Measurements from ENCODE around the gene HYAL2.

HYAL2 gene

DNA sequence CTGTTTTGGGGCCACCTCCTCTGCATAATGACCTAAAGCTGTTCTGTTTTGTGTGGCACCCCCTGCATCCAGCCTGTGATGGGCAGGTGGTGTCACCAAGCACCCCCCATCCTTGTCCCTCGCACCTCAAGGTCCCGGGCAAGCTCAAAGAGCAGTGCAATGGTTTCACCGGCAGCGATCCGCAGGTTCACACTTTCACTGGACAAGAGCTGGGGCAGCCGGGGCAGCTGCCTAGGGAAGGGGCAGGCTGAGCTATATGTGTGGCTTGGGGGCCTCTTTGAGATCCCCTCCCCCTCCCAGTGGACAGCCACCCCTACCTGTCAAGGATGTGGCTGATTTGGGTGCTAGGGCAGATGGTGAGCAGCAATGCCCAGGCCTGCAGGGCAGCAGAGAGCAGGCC lies 33.4 kb downstream of the HYAL2 start:
- Histone ChIP-seq H3K27me3 (ENCODE audit: control insufficient read depth in 3 of 3, insufficient read depth in 3 of 3, low read depth in 1 of 3, low read length in 3 of 3) (no peaks in the 10 kb centered on the region), H3K9ac (ENCODE audit: low read depth, low read length, poor library complexity) (no peak overlapping the region), H3K4me3 (ENCODE audit: low read length in 2 of 2) (no peak overlapping the region), H3K4me2 (ENCODE audit: insufficient read depth, low read length, poor library complexity, severe bottlenecking) (no peak overlapping the region), H3K4me1 (ENCODE audit: control insufficient read depth in 2 of 2, insufficient read depth in 1 of 2, low read depth in 1 of 2, low read length in 2 of 2) (peaks cover 11 to 12% of the 10 kb centered on the region in 2 donors), H3K9me3 (replicated peaks in 1 of 2; ENCODE audit: control insufficient read depth in 2 of 2, insufficient read depth in 1 of 2, low read depth in 1 of 2, low read length in 2 of 2) (no peaks in the 10 kb centered on the region), H3K23ac (ENCODE audit: low read depth, low read length, poor library complexity) (no peak overlapping the region), H4K91ac (ENCODE audit: low read depth, low read length, poor library complexity) (no peak overlapping the region), H2BK120ac (ENCODE audit: low read depth, low read length) (no peak overlapping the region), H3K14ac (ENCODE audit: low read length) (no peak overlapping the region), H2BK15ac (ENCODE audit: low read length) (no peak overlapping the region), H2BK12ac (ENCODE audit: low read length) (no peak overlapping the region), H3K36me3 (replicated peaks in 1 of 2; ENCODE audit: control insufficient read depth in 2 of 2, insufficient read depth in 2 of 2, low read length in 2 of 2) (peaks cover 36 to 50% of the 10 kb centered on the region in 2 donors), H2BK5ac (ENCODE audit: low read length) (no peak overlapping the region), H3K4ac (ENCODE audit: low read length) (no peak overlapping the region), H2AFZ (ENCODE audit: low read length) (no peak overlapping the region), H2AK5ac (ENCODE audit: low read depth, low read length) (no peak overlapping the region), H3K79me1 (ENCODE audit: low read depth, low read length) (peaks cover 17% of the 10 kb centered on the region), H3K27ac (replicated peaks; ENCODE audit: low read length) (no peak overlapping the region), H3K18ac (ENCODE audit: low read length) (no peak overlapping the region), H4K8ac (ENCODE audit: low read depth, low read length) (no peak overlapping the region)
- WGBS, 2 donors (ENCODE audit: extremely low coverage in 2 of 2, insufficient read length in 2 of 2, insufficient replicate concordance in 1 of 2): no CpG with 5 or more reads among the region's 6 CpGs
- DNase-seq (ENCODE audit: low spot score): no peak

DNA sequence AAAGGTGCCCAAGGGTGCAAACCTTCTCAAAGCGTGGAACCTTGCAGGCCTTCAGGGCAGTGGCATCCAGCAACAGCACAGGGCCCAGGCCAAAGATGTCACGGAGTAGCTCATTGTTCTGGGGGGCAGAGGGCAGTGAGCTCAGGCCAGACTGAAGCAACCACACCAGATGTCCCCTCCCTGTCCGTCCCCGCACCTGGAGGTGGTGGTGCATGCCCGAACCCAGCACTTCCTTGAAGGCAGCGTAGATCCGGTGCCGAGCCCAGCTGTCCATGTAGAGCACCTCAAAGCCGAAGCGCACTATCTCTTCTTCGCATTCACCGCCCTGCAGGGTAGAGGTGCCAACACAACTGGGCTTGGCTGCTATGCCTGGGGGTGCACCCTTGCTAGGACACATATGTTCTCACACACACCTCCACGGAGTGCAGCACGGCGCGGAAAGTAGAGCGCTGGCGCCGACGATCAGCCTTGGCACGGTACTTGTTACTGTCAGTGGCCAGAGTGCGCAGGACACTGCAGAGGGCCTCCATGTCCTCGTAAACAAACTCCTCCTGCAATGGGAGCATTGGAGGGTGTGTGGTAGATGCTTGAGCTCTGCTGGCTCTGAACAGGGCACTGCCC lies 34.0 kb downstream of the HYAL2 start:
- Histone ChIP-seq H3K18ac (ENCODE audit: low read length) (no peak overlapping the region), H2BK120ac (ENCODE audit: low read depth, low read length) (no peak overlapping the region), H2BK12ac (ENCODE audit: low read length) (no peak overlapping the region), H3K4ac (ENCODE audit: low read length) (no peak overlapping the region), H2BK15ac (ENCODE audit: low read length) (no peak overlapping the region), H4K91ac (ENCODE audit: low read depth, low read length, poor library complexity) (no peak overlapping the region), H3K27me3 (ENCODE audit: control insufficient read depth in 3 of 3, insufficient read depth in 3 of 3, low read depth in 1 of 3, low read length in 3 of 3) (no peaks in the 10 kb centered on the region), H3K9ac (ENCODE audit: low read depth, low read length, poor library complexity) (no peak overlapping the region), H3K4me1 (ENCODE audit: control insufficient read depth in 2 of 2, insufficient read depth in 1 of 2, low read depth in 1 of 2, low read length in 2 of 2) (peaks cover 11 to 12% of the 10 kb centered on the region in 2 donors), H3K36me3 (replicated peaks in 1 of 2; ENCODE audit: control insufficient read depth in 2 of 2, insufficient read depth in 2 of 2, low read length in 2 of 2) (peaks cover 36 to 50% of the 10 kb centered on the region in 2 donors), H3K4me3 (ENCODE audit: low read length in 2 of 2) (no peak overlapping the region), H3K9me3 (replicated peaks in 1 of 2; ENCODE audit: control insufficient read depth in 2 of 2, insufficient read depth in 1 of 2, low read depth in 1 of 2, low read length in 2 of 2) (no peaks in the 10 kb centered on the region), H3K23ac (ENCODE audit: low read depth, low read length, poor library complexity) (peak overlapping the region; percentile 17), H2AK5ac (ENCODE audit: low read depth, low read length) (no peak overlapping the region), H2BK5ac (ENCODE audit: low read length) (peak overlapping the region; percentile 53), H4K8ac (ENCODE audit: low read depth, low read length) (no peak overlapping the region), H3K79me1 (ENCODE audit: low read depth, low read length) (peaks cover 17% of the 10 kb centered on the region), H2AFZ (ENCODE audit: low read length) (no peak overlapping the region), H3K14ac (ENCODE audit: low read length) (no peak overlapping the region), H3K4me2 (ENCODE audit: insufficient read depth, low read length, poor library complexity, severe bottlenecking) (no peak overlapping the region), H3K27ac (replicated peaks; ENCODE audit: low read length) (no peak overlapping the region)
- no peak for DNase-seq (ENCODE audit: low spot score)
- WGBS, 2 donors (ENCODE audit: extremely low coverage in 2 of 2, insufficient read length in 2 of 2, insufficient replicate concordance in 1 of 2): no CpG with 5 or more reads among the region's 23 CpGs

DNA sequence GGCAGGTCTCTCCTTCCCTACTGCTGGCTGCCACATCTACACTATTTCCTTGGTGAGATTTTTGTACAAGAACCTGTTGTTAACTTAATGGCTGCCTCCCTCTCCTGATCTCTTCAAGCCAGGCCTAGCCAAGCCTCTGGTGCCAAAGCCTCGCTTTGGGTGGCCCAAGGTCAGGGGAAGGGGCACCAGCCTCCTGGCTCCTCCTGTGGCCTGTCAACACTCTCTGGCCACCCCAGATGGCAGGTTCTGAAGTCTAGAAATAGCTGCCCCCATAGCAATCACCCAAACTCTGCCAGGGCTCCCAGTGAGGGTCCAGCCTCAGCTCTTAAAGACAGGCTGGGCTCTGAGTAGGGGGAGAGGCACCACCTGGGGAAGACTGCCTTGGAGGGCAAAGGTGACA lies 35.3 kb downstream of the HYAL2 start:
- H2BK5ac ChIP-seq (ENCODE audit: low read length): no peak overlapping the region
- H4K91ac ChIP-seq (ENCODE audit: low read depth, low read length, poor library complexity): no peak overlapping the region
- H2AFZ ChIP-seq (ENCODE audit: low read length): no peak overlapping the region
- H2BK120ac ChIP-seq (ENCODE audit: low read depth, low read length): no peak overlapping the region
- no peak overlapping the region for H3K27ac ChIP-seq (replicated peaks; ENCODE audit: low read length)
- H3K9me3 ChIP-seq (replicated peaks in 1 of 2; ENCODE audit: control insufficient read depth in 2 of 2, insufficient read depth in 1 of 2, low read depth in 1 of 2, low read length in 2 of 2): no peaks in the 10 kb centered on the region
- no peak overlapping the region for H3K14ac ChIP-seq (ENCODE audit: low read length)
- H2BK15ac ChIP-seq (ENCODE audit: low read length): no peak overlapping the region
- no peak overlapping the region for H2BK12ac ChIP-seq (ENCODE audit: low read length)
- no peak overlapping the region for H2AK5ac ChIP-seq (ENCODE audit: low read depth, low read length)
- WGBS, 2 donors (ENCODE audit: extremely low coverage in 2 of 2, insufficient read length in 2 of 2, insufficient replicate concordance in 1 of 2): no CpG with 5 or more reads among the region's 1 CpG
- peaks cover 7% of the 10 kb centered on the region in 2 donors for H3K4me1 ChIP-seq (ENCODE audit: control insufficient read depth in 2 of 2, insufficient read depth in 1 of 2, low read depth in 1 of 2, low read length in 2 of 2)
- H3K27me3 ChIP-seq (ENCODE audit: control insufficient read depth in 3 of 3, insufficient read depth in 3 of 3, low read depth in 1 of 3, low read length in 3 of 3): no peaks in the 10 kb centered on the region
- no peak overlapping the region for H3K4ac ChIP-seq (ENCODE audit: low read length)
- peaks cover 36 to 50% of the 10 kb centered on the region in 2 donors for H3K36me3 ChIP-seq (replicated peaks in 1 of 2; ENCODE audit: control insufficient read depth in 2 of 2, insufficient read depth in 2 of 2, low read length in 2 of 2)
- no peak overlapping the region for H3K18ac ChIP-seq (ENCODE audit: low read length)
- no peak overlapping the region for H3K9ac ChIP-seq (ENCODE audit: low read depth, low read length, poor library complexity)
- no peak overlapping the region for H3K4me2 ChIP-seq (ENCODE audit: insufficient read depth, low read length, poor library complexity, severe bottlenecking)
- H3K4me3 ChIP-seq (ENCODE audit: low read length in 2 of 2): no peak overlapping the region
- no peak for DNase-seq (ENCODE audit: low spot score)
- peaks cover 17% of the 10 kb centered on the region for H3K79me1 ChIP-seq (ENCODE audit: low read depth, low read length)
- H4K8ac ChIP-seq (ENCODE audit: low read depth, low read length): no peak overlapping the region
- no peak overlapping the region for H3K23ac ChIP-seq (ENCODE audit: low read depth, low read length, poor library complexity)

DNA sequence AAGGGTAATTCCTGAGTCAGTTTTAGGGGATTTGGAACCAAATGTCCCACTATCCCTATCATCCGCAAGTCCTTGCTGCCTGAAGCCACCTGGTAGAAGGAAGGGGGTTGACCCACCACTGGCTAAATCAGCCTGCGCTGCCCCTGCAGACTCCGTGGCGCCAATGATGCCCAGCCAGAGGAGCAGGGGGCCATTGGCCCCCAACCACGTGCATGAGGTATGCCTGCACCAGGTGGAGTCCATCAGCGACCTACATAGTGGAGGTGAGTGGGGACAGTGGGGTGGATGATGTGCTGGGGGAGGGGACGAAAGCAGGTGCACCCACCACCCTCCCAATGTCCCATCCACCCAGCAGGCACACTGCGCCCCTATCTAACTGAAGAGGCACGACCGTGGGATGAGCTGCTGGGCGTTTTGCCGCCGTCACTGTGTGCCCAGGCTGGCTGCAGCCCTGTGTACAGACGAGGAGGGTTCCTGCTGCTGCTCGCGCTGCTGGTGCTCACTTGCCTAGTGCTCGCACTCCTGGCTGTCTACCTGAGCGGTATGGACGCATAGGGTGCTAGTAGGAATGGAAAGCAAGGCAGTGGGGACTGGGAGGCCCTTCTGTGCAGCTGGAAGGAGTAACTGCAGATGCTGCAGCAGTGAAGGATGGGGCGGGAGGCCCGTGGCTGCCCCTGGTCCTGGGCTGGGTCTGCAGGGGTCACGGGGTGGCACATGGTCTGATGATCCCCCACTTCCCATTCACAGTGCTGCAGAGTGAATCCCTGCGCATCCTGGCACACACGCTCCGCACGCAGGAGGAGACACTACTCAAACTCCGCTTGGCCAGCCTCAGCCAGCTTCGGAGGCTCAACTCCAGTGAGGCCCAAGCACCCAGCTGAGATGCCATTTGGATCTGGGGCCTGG lies 36.0 kb downstream of the HYAL2 start:
- no peaks in the 10 kb centered on the region for H3K9me3 ChIP-seq (replicated peaks in 1 of 2; ENCODE audit: control insufficient read depth in 2 of 2, insufficient read depth in 1 of 2, low read depth in 1 of 2, low read length in 2 of 2)
- H3K27me3 ChIP-seq (ENCODE audit: control insufficient read depth in 3 of 3, insufficient read depth in 3 of 3, low read depth in 1 of 3, low read length in 3 of 3): no peaks in the 10 kb centered on the region
- no CpG with 5 or more reads among the region's 28 CpGs for WGBS, 2 donors (ENCODE audit: extremely low coverage in 2 of 2, insufficient read length in 2 of 2, insufficient replicate concordance in 1 of 2)
- no peak overlapping the region for H3K4me2 ChIP-seq (ENCODE audit: insufficient read depth, low read length, poor library complexity, severe bottlenecking)
- no peak overlapping the region for H3K27ac ChIP-seq (replicated peaks; ENCODE audit: low read length)
- H2BK120ac ChIP-seq (ENCODE audit: low read depth, low read length): no peak overlapping the region
- peak overlapping the region; percentile 49 for H3K23ac ChIP-seq (ENCODE audit: low read depth, low read length, poor library complexity)
- peak overlapping the region; percentile 49 for H2AK5ac ChIP-seq (ENCODE audit: low read depth, low read length)
- peak overlapping the region; percentile 25 for H3K9ac ChIP-seq (ENCODE audit: low read depth, low read length, poor library complexity)
- H3K4ac ChIP-seq (ENCODE audit: low read length): no peak overlapping the region
- peak overlapping the region; percentile 4 for H2BK12ac ChIP-seq (ENCODE audit: low read length)
- peaks cover 4 to 6% of the 10 kb centered on the region in 2 donors for H3K4me1 ChIP-seq (ENCODE audit: control insufficient read depth in 2 of 2, insufficient read depth in 1 of 2, low read depth in 1 of 2, low read length in 2 of 2)
- DNase-seq (ENCODE audit: low spot score): no peak
- H2BK5ac ChIP-seq (ENCODE audit: low read length): no peak overlapping the region
- H3K14ac ChIP-seq (ENCODE audit: low read length): no peak overlapping the region
- peaks cover 14% of the 10 kb centered on the region for H3K79me1 ChIP-seq (ENCODE audit: low read depth, low read length)
- no peak overlapping the region for H4K91ac ChIP-seq (ENCODE audit: low read depth, low read length, poor library complexity)
- no peak overlapping the region for H4K8ac ChIP-seq (ENCODE audit: low read depth, low read length)
- H3K36me3 ChIP-seq (replicated peaks in 1 of 2; ENCODE audit: control insufficient read depth in 2 of 2, insufficient read depth in 2 of 2, low read length in 2 of 2): peaks cover 36 to 50% of the 10 kb centered on the region in 2 donors
- no peak overlapping the region for H3K18ac ChIP-seq (ENCODE audit: low read length)
- H3K4me3 ChIP-seq (ENCODE audit: low read length in 2 of 2): peak overlapping the region in 1 of 2 donors; percentile 32
- H2BK15ac ChIP-seq (ENCODE audit: low read length): no peak overlapping the region
- no peak overlapping the region for H2AFZ ChIP-seq (ENCODE audit: low read length)
